WERI-Rb-1 (cell line): ENCODE measurements around the gene ANKS1A.

Experiments
- DNase-seq: peaks from one replicate; pipeline ENCODE4 v3.0.0-alpha.2; 2020
- H3K27ac ChIP-seq: fragments of 250-450 bp; sonication (Bioruptor Pico); 2 replicates; pipeline ENCODE4 v1.5.1; 2020; ENCODE audit warnings: mild to moderate bottlenecking, moderate library complexity
- H3K27me3 ChIP-seq: fragments of 250-450 bp; sonication (Bioruptor Pico); 2 replicates; pipeline ENCODE4 v1.5.1; 2021; ENCODE audit warnings: mild to moderate bottlenecking, low read depth, moderate library complexity; ENCODE audit not compliant: insufficient read depth, severe bottlenecking
- H3K36me3 ChIP-seq: fragments of 250-450 bp; sonication (Bioruptor Pico); 2 replicates; pipeline ENCODE4 v1.5.1; 2020; ENCODE audit warnings: mild to moderate bottlenecking, moderate library complexity
- H3K4me3 ChIP-seq: 2 replicates; pipeline ENCODE4 v1.5.1; 2011; ENCODE audit warnings: low read depth, mild to moderate bottlenecking, control low read depth, low read length
- H3K9me3 ChIP-seq: fragments of 250-450 bp; sonication (Bioruptor Pico); 2 replicates; pipeline ENCODE4 v1.5.1; 2021; ENCODE audit warnings: mild to moderate bottlenecking, moderate library complexity; ENCODE audit not compliant: severe bottlenecking
- TF ChIP-seq, protein P1 (sequence below): IDR thresholded peaks from 2 replicates; pipeline ENCODE4 v1.5.1; 2011; ENCODE audit warnings: low read depth, mild to moderate bottlenecking, control low read depth, inconsistent platforms, low read length

ANKS1A gene

DNA sequence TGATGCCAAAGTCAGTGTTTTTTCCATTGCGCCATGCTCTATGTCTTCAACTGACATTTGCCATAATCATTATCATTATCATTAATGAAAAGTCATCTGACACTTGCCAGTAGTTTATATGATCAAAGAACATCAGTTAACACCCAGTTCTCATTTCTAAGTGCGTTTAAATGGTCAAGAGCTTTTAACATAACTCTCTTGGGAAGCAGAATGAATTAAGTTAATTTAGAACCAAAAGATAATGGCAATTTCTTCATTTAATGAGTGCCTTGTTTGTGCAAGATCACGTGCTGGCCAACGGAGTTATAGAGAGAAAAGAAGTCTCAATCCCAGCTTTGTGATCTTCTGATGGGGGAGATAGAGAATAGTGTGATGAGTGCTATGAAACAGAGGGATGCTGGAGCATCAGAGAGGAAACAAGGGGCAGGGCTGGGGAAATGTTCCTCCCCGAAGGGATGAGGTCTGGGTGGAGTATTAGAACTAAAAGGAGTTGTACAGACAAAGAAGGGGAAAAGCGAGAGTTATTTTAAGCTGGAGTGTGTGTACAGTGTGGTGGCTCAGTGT, 20.3 kb downstream of the ANKS1A start:
- Histone ChIP-seq H3K4me3 (no peak overlapping the region), H3K9me3 (no peaks in the 10 kb centered on the region), H3K27ac (no peak overlapping the region), H3K27me3 (no peaks in the 10 kb centered on the region), H3K36me3 (no peaks in the 10 kb centered on the region; the same call in 1 of the 2 replicates)
- DNase-seq = no peak
- TF ChIP-seq, protein P1, sequence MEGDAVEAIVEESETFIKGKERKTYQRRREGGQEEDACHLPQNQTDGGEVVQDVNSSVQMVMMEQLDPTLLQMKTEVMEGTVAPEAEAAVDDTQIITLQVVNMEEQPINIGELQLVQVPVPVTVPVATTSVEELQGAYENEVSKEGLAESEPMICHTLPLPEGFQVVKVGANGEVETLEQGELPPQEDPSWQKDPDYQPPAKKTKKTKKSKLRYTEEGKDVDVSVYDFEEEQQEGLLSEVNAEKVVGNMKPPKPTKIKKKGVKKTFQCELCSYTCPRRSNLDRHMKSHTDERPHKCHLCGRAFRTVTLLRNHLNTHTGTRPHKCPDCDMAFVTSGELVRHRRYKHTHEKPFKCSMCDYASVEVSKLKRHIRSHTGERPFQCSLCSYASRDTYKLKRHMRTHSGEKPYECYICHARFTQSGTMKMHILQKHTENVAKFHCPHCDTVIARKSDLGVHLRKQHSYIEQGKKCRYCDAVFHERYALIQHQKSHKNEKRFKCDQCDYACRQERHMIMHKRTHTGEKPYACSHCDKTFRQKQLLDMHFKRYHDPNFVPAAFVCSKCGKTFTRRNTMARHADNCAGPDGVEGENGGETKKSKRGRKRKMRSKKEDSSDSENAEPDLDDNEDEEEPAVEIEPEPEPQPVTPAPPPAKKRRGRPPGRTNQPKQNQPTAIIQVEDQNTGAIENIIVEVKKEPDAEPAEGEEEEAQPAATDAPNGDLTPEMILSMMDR = no peak

DNA sequence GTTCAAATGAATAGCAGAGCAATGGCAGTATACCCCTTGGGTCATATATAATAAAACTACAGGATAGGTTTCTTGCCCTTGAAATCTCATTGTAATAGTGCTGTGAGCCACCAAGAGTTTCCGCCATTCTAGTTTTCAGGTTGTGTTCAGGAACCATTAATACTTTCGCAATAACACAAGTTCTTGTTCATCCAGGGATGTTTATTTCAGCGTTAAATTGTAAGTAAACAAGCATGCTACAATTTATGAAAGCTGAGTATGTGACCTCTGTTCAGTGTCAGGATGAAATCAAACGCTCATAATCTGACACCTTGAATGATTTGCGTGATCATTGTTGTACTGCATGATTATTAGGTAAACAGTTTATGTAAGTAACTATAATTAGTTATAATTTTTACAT, 22.8 kb downstream of the ANKS1A start:
- H3K27me3 ChIP-seq = no peaks in the 10 kb centered on the region
- DNase-seq = no peak
- H3K4me3 ChIP-seq = no peak overlapping the region
- no peaks in the 10 kb centered on the region for H3K36me3 ChIP-seq
- no peaks in the 10 kb centered on the region for H3K9me3 ChIP-seq
- TF ChIP-seq, protein P1 = no peak
- H3K27ac ChIP-seq = no peak overlapping the region

DNA sequence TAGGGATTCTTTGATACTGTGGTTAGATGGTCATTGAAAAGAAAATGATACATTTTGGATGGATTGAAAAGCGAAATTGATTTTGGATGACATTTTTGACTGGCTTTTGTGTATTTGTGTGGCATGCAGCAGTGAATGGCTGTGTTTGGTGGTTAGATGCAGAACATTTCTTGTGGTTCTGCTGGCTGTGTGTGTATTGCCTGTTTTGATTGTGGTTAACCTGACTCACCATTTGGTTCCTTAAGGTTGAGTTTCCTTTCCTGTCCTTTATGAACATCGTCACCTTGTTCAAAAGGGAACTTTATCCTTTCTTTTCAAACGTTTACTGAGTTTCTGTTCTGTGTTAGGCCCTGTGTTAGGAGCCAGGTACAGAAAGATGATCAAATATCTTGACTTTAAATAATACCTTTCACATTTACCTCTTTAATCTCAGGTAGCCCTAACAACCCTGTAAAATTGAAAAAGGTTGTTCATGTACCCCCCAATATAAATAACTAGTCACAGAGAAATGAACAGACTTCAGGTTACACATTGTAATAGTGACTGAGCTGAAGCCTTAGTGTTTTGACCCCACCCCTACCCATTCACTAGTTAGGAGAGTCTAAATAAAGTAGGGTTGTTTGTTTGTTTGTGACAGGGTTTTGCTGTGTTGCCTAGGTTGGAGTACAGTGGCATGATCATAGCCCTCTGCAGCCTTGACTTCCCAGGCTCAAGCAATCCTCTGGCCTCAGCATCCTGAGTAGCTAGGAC, 23.8 kb downstream of the ANKS1A start:
- TF ChIP-seq, protein P1 = no peak
- Histone ChIP-seq H3K4me3 (no peak overlapping the region), H3K9me3 (no peaks in the 10 kb centered on the region), H3K36me3 (no peaks in the 10 kb centered on the region), H3K27me3 (no peaks in the 10 kb centered on the region), H3K27ac (no peak overlapping the region)
- no peak for DNase-seq

DNA sequence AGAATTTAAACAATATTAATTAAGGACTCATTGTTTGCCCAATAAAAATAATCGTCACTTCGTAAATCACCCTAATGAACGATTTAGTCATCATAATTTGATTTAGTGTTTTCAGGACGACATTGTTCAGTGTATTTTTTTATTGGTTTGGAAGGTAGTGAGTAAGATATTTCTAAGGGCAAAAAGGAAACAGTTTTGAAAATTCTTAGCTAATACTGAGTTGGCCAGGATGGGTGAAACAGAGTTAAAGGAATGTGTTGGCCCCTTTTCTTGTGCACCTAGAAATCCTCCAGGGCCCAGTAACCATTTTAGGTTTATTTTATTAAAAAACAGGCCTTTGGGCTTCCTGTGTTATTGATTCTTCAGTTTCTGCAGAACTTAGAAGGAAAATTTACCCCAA, 25.3 kb downstream of the ANKS1A start:
- Histone ChIP-seq H3K9me3 (no peaks in the 10 kb centered on the region), H3K36me3 (peaks cover 2% of the 10 kb centered on the region; the same call in 1 of the 2 replicates), H3K27me3 (no peaks in the 10 kb centered on the region), H3K27ac (no peak overlapping the region), H3K4me3 (no peak overlapping the region)
- DNase-seq = no peak
- TF ChIP-seq, protein P1 = no peak

DNA sequence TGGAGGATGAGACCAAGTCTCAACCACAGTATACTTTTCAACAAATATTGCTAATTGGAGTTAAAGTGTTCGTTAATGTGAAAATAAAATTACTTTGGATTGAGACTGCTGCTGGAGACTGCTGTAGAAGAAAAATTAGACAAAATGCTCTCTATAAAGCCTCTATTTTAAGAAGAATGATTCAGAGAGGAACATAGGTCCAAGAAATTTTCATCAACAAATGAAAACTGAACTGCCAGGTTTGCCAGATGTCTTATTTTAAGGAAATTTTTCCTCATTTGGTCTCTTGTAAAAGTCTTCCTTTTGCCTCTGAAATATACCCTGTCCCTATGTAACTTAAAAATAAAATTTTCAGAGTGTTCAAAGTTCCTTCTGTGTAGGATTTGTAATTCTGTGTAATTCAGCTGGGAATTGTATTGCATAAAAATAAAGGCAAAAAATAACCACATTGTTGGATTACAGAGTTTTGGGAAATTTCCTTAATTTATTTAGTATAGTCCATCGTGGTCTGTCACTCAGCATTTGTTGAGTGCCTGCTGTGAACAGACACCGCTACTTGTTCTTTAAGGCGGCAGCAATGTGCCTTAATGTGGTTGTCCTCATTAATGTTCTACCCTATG, 27.4 kb downstream of the ANKS1A start:
- TF ChIP-seq, protein P1 = no peak
- no peak overlapping the region for H3K4me3 ChIP-seq
- no peak for DNase-seq
- peaks cover 2% of the 10 kb centered on the region; the same call in 1 of the 2 replicates for H3K36me3 ChIP-seq
- H3K27me3 ChIP-seq = no peaks in the 10 kb centered on the region
- H3K9me3 ChIP-seq = no peaks in the 10 kb centered on the region
- H3K27ac ChIP-seq = no peak overlapping the region
